H1 (cell line): ENCODE results near the gene ADRM1. TPM values are rescaled to one million over a fixed set of nuclear protein-coding genes. Genes with fewer than 3 reads are reported as not detected.

Experiments used
- CTCF ChIA-PET: fragments of 300-600 bp; sonication (Branson Sonifier 250); formaldehyde crosslinking; loops from one replicate; lab custom pipeline; 2021; ENCODE audit not compliant: partially characterized antibody; lab: Charles Lee
- POLR2A ChIA-PET: fragments of 300-600 bp; sonication (Branson Sonifier 250); formaldehyde crosslinking; loops from one replicate; lab custom pipeline; 2021; ENCODE audit warnings: inconsistent platforms; ENCODE audit not compliant: partially characterized antibody; lab: Charles Lee
- DNase-seq, 2 experiments: peaks; one replicate each; pipeline versions ENCODE4 v3.0.0 to v3.0.0-alpha.2; 2010 to 2022; ENCODE audit warnings: low spot score in 2 of 2, low read depth in 1 of 2, mixed read lengths in 1 of 2
- FAIRE-seq: peaks from 2 replicates; lab custom pipeline; 2011; peaks lifted over from hg19 to GRCh38; lab: Jason Lieb, UNC
- H2AFZ ChIP-seq: 2 replicates; pipeline ENCODE4 v1.8.1; 2012; ENCODE audit warnings: low read length, inconsistent platforms
- H2AK5ac ChIP-seq: 2 replicates; pipeline ENCODE4 v1.6.1; 2013; ENCODE audit warnings: low read depth, low read length
- H2BK120ac ChIP-seq: replicated peaks from 2 replicates; pipeline ENCODE3; 2013; ENCODE audit warnings: low read depth, low read length, inconsistent platforms
- H2BK12ac ChIP-seq: 2 replicates; pipeline ENCODE4 v1.6.1; 2013; ENCODE audit warnings: low read depth, low read length
- H2BK15ac ChIP-seq: 2 replicates; pipeline ENCODE4 v1.6.1; 2013; ENCODE audit warnings: low read length
- H2BK20ac ChIP-seq: 2 replicates; pipeline ENCODE4 v1.6.1; 2013; ENCODE audit warnings: low read length
- H2BK5ac ChIP-seq: 2 replicates; pipeline ENCODE4 v1.6.1; 2013; ENCODE audit warnings: low read depth, low read length
- H3K14ac ChIP-seq: 2 replicates; pipeline ENCODE4 v1.6.1; 2013; ENCODE audit warnings: inconsistent platforms; ENCODE audit not compliant: insufficient read length
- H3K18ac ChIP-seq: 2 replicates; pipeline ENCODE4 v1.6.1; 2013; ENCODE audit warnings: low read length; ENCODE audit errors: extremely low read depth
- H3K23ac ChIP-seq: 2 replicates; pipeline ENCODE4 v1.6.1; 2013; ENCODE audit warnings: inconsistent platforms; ENCODE audit not compliant: insufficient read length
- H3K23me2 ChIP-seq: 2 replicates; pipeline ENCODE4 v1.6.1; 2013; ENCODE audit warnings: low read depth, low read length
- H3K27ac ChIP-seq: 2 replicates; pipeline ENCODE4 v1.6.1; 2011; ENCODE audit warnings: low read depth, low read length, inconsistent platforms
- H3K27me3 ChIP-seq, 4 experiments: replicated peaks in 1 of 4; 1 replicate in 1 of 4; 2 replicates in 3 of 4; pipeline versions ENCODE4 v1.6.1 to v1.8.1; 2011 to 2013; ENCODE audit warnings: low read length in 3 of 4, mild to moderate bottlenecking in 3 of 4, inconsistent platforms in 2 of 4, mixed read lengths in 2 of 4, moderate library complexity in 1 of 4; ENCODE audit not compliant: control insufficient read depth in 3 of 4, insufficient read depth in 3 of 4; ENCODE audit errors: extremely low read depth in 1 of 4
- H3K36me3 ChIP-seq, 4 experiments: 2 replicates each; pipeline versions ENCODE4 v1.6.1 to v1.8.1; 2011 to 2013; ENCODE audit warnings: mild to moderate bottlenecking in 4 of 4, low read length in 3 of 4, moderate library complexity in 2 of 4, control low read depth in 1 of 4, inconsistent platforms in 1 of 4; ENCODE audit not compliant: insufficient read depth in 4 of 4, control insufficient read depth in 2 of 4
- H3K4ac ChIP-seq: replicated peaks from 2 replicates; pipeline ENCODE3; 2013; ENCODE audit warnings: low read length, low read depth, mixed read lengths, inconsistent platforms; ENCODE audit not compliant: insufficient read length
- H3K4me1 ChIP-seq, 4 experiments: replicated peaks in 1 of 4; 1 replicate in 1 of 4; 2 replicates in 3 of 4; pipeline versions ENCODE4 v1.6.1 to v1.8.1; 2011 to 2013; ENCODE audit warnings: low read length in 3 of 4, inconsistent platforms in 2 of 4, mixed read lengths in 1 of 4; ENCODE audit not compliant: insufficient read depth in 4 of 4, control insufficient read depth in 3 of 4
- H3K4me2 ChIP-seq, 2 experiments: 2 replicates each; pipeline versions ENCODE4 v1.6.1 to v1.8.1; 2011 to 2013; ENCODE audit warnings: low read depth in 2 of 2, low read length in 2 of 2, control low read depth in 1 of 2, inconsistent platforms in 1 of 2, mild to moderate bottlenecking in 1 of 2; ENCODE audit not compliant: insufficient read depth in 1 of 2
- H3K4me3 ChIP-seq, 4 experiments: fragments of 200-600, 300-600 bp in 1 of 4; sonication (generic), shearing (Covaris generic), sonication (Bioruptor Twin) in 1 of 4; 2 replicates each; pipeline versions ENCODE4 v1.5.1 to v1.8.1; 2011 to 2016; ENCODE audit warnings: low read length in 4 of 4, low read depth in 3 of 4, control low read depth in 2 of 4, inconsistent platforms in 2 of 4, mild to moderate bottlenecking in 2 of 4, mixed read lengths in 1 of 4, moderate library complexity in 1 of 4; ENCODE audit not compliant: insufficient read depth in 2 of 4; ENCODE audit errors: extremely low read depth in 1 of 4
- H3K56ac ChIP-seq: replicated peaks from 2 replicates; pipeline ENCODE3; 2013; ENCODE audit warnings: low read depth, mild to moderate bottlenecking, mixed read lengths, low read length, inconsistent platforms; ENCODE audit not compliant: insufficient read length
- H3K79me1 ChIP-seq: 2 replicates; pipeline ENCODE4 v1.6.1; 2013; ENCODE audit warnings: low read depth, low read length, control low read depth
- H3K79me2 ChIP-seq, 2 experiments: 2 replicates each; pipeline versions ENCODE4 v1.6.1 to v1.8.1; 2012 to 2013; ENCODE audit warnings: low read length in 2 of 2, mild to moderate bottlenecking in 2 of 2, inconsistent platforms in 1 of 2; ENCODE audit not compliant: insufficient read depth in 2 of 2, control insufficient read depth in 1 of 2
- H3K9ac ChIP-seq, 4 experiments: replicated peaks in 1 of 4; 1 replicate in 1 of 4; 2 replicates in 3 of 4; pipeline versions ENCODE4 v1.6.1 to v1.8.1; 2011 to 2013; ENCODE audit warnings: low read depth in 3 of 4, low read length in 3 of 4, control low read depth in 2 of 4, mild to moderate bottlenecking in 2 of 4, moderate library complexity in 2 of 4, inconsistent platforms in 1 of 4; ENCODE audit errors: extremely low read depth in 1 of 4
- H3K9me3 ChIP-seq, 2 experiments: 2 replicates each; pipeline versions ENCODE4 v1.6.1 to v1.8.1; 2012 to 2013; ENCODE audit warnings: mild to moderate bottlenecking in 2 of 2, moderate library complexity in 2 of 2, control low read depth in 1 of 2, inconsistent platforms in 1 of 2, low read depth in 1 of 2, low read length in 1 of 2, mixed read lengths in 1 of 2; ENCODE audit not compliant: insufficient read depth in 2 of 2
- H4K20me1 ChIP-seq, 2 experiments: replicated peaks in 1 of 2; 2 replicates each; pipeline versions ENCODE3 to v1.8.1; 2011 to 2013; ENCODE audit warnings: inconsistent platforms in 2 of 2, low read length in 2 of 2, mild to moderate bottlenecking in 1 of 2; ENCODE audit not compliant: insufficient read depth in 2 of 2, control insufficient read depth in 1 of 2
- H4K5ac ChIP-seq: 2 replicates; pipeline ENCODE4 v1.6.1; 2013; ENCODE audit warnings: low read length, low read depth, mixed read lengths, inconsistent platforms; ENCODE audit not compliant: insufficient read length
- H4K8ac ChIP-seq: 2 replicates; pipeline ENCODE4 v1.8.0; 2013; ENCODE audit warnings: mild to moderate bottlenecking, moderate library complexity, low read length, inconsistent platforms; ENCODE audit not compliant: insufficient read depth; ENCODE audit errors: extremely low read depth
- H4K91ac ChIP-seq: replicated peaks from 2 replicates; pipeline ENCODE3; 2013; ENCODE audit warnings: low read length, mixed read lengths, inconsistent platforms; ENCODE audit not compliant: insufficient read length
- KDM1A ChIP-seq: fragments of 200-600, 300-600 bp; sonication (generic); IDR thresholded peaks from 2 replicates; pipeline ENCODE4 v1.7.1; 2016; ENCODE audit warnings: mild to moderate bottlenecking, low read length, borderline replicate concordance
- RBBP5 ChIP-seq: IDR thresholded peaks from 2 replicates; pipeline ENCODE4 v1.7.1; 2012; ENCODE audit warnings: low read depth, mild to moderate bottlenecking, inconsistent platforms, low read length, moderate library complexity, borderline replicate concordance
- SUZ12 ChIP-seq: fragments of 200-600 bp; sonication (generic); IDR thresholded peaks from 2 replicates; pipeline ENCODE4 v1.6.1; 2012; ENCODE audit warnings: mild to moderate bottlenecking, inconsistent platforms, low read length, moderate library complexity, mixed read lengths
- TAF7 ChIP-seq: optimal IDR thresholded peaks from 2 replicates; pipeline ENCODE3; 2011; ENCODE audit warnings: low read depth, mild to moderate bottlenecking, inconsistent platforms, low read length, moderate library complexity, borderline replicate concordance
- ZNF274 ChIP-seq: IDR thresholded peaks from 2 replicates; pipeline ENCODE4 v1.7.0; 2012; ENCODE audit warnings: low read length, borderline replicate concordance; ENCODE audit errors: extremely low read depth
- WGBS, 2 experiments: shearing (Covaris generic) in 1 of 2; methylation state at CpG; one replicate each; pipeline versions ENCODE4 v1.1.6 to v1.1.7; 2013 to 2015; ENCODE audit warnings: low lambda C conversion rate in 2 of 2, mixed read lengths in 2 of 2, inconsistent platforms in 1 of 2, low coverage in 1 of 2, missing lambda C conversion rate in 1 of 2; ENCODE audit not compliant: insufficient replicate concordance in 2 of 2, insufficient coverage in 1 of 2, insufficient read length in 1 of 2; ENCODE audit errors: extremely low coverage in 1 of 2, missing lambda C conversion rate in 1 of 2; 5-methylcytosine and 5-hydroxymethylcytosine counted together
- polyA plus RNA-seq, 7 experiments: library from polyadenylated mRNA; depleted of rRNA in 3 of 7; stranded (reverse) in 5 of 7; unstranded in 2 of 7; fragments of >200 nt in 5 of 7; fragments of 200-250 nt in 2 of 7; gene quantifications; 1 replicate in 5 of 7; 2 replicates in 1 of 7; 4 replicates in 1 of 7; pipeline versions ENCODE4 v1.2.1 to v1.2.3, GENCODE V29; 2011 to 2013; ENCODE audit warnings: missing spikeins in 2 of 7, mixed read lengths in 2 of 7
- total RNA-seq: library from RNA; stranded (reverse); fragmentation: NEBNext Ultra II Directional; extraction: Animal tissue kit (Norgen Biotek cat#: 25700); gene quantifications from 2 replicates; pipeline ENCODE4 v1.2.1, GENCODE V29; 2021
- TF ChIP-seq, protein P1 (sequence below): IDR thresholded peaks from 2 replicates; pipeline ENCODE4 v1.6.1; 2011; ENCODE audit warnings: low read length, improper control_type of control experiment

The ADRM1 gene
- total and polyA plus RNA-seq, 2 of the 8 experiments (the other 6 are each of a cell fraction or from before 2014, with no cell fraction given), result 126 to 214 TPM

DNA sequence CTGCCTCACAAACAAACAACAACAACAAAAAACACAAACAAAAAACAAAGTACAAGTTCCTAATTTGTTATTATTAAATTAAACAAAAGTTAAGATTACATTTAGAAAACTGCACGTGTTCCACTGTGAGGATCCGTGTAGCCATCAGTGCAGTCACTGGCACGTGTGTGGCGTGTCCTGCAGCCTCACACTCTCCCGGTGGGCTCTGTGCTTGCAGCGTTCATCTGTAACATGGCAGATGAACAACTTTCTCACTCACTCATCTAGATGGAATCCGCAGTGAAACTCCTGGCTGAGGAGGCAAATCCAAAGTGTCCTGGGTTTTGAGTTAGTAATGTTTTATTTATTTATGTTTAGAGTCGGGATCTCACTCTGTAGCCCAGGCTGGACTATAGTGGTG, 12.9 kb upstream of the ADRM1 start:
- no peak overlapping the region for H3K23ac ChIP-seq
- no peak overlapping the region for H2AFZ ChIP-seq
- H4K91ac ChIP-seq, result no peak overlapping the region
- 95% methylated on average over 8 of the region's 8 CpGs; no CpG with 5 or more reads in 1 of the 2 experiments for WGBS, 2 experiments
- no peak overlapping the region for H2BK15ac ChIP-seq
- H3K56ac ChIP-seq, result no peak overlapping the region
- no peak overlapping the region for H4K8ac ChIP-seq
- no peaks in the 10 kb centered on the region for H3K79me2 ChIP-seq
- no peak overlapping the region for H2BK12ac ChIP-seq
- H2BK5ac ChIP-seq, result no peak overlapping the region
- CTCF ChIA-PET, result no interaction called here
- no peak overlapping the region for H3K18ac ChIP-seq
- no peak overlapping the region for H3K4me3 ChIP-seq
- H3K4ac ChIP-seq, result no peak overlapping the region
- H3K27me3 ChIP-seq, result no peaks in the 10 kb centered on the region
- POLR2A ChIA-PET, result no interaction called here
- no peaks in the 10 kb centered on the region for H3K4me1 ChIP-seq
- no peak overlapping the region for H2AK5ac ChIP-seq
- H3K14ac ChIP-seq, result no peak overlapping the region
- H3K9me3 ChIP-seq, result no peaks in the 10 kb centered on the region
- H2BK20ac ChIP-seq, result no peak overlapping the region
- H3K9ac ChIP-seq, result no peak overlapping the region
- H3K27ac ChIP-seq, result no peak overlapping the region
- FAIRE-seq (no peak), DNase-seq (no peak)
- H4K5ac ChIP-seq, result no peak overlapping the region
- no peaks in the 10 kb centered on the region for H3K23me2 ChIP-seq
- H2BK120ac ChIP-seq, result no peak overlapping the region
- H3K4me2 ChIP-seq, result no peak overlapping the region
- H4K20me1 ChIP-seq, result peaks cover 0 to 5% of the 10 kb centered on the region in 2 experiments
- H3K36me3 ChIP-seq, result peaks cover 6 to 38% (median 14%) of the 10 kb centered on the region in 4 experiments; a peak in 7 of 8 replicates
- no peaks in the 10 kb centered on the region; the same call in 1 of the 2 replicates for H3K79me1 ChIP-seq
- no peak for TF ChIP-seq TAF7
- no peak for TF ChIP-seq SUZ12
- no peak for TF ChIP-seq ZNF274
- TF ChIP-seq KDM1A, result no peak
- TF ChIP-seq RBBP5, result no peak
- TF ChIP-seq, protein P1, sequence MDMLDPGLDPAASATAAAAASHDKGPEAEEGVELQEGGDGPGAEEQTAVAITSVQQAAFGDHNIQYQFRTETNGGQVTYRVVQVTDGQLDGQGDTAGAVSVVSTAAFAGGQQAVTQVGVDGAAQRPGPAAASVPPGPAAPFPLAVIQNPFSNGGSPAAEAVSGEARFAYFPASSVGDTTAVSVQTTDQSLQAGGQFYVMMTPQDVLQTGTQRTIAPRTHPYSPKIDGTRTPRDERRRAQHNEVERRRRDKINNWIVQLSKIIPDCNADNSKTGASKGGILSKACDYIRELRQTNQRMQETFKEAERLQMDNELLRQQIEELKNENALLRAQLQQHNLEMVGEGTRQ, result no peak
